ENCODE results near the gene OR6C74. TPM values are rescaled to one million over a fixed set of nuclear protein-coding genes. Genes with fewer than 3 reads are reported as not detected.

Gene OR6C74
- not detected in 2 replicates for total RNA-seq
- polyA plus RNA-seq = not detected in 2 replicates
- not detected in 2 replicates for polyA plus RNA-seq (2011; cell fraction: cytosol; rRNA removed)
- not detected in 2 replicates for polyA plus RNA-seq (2011; cell fraction: nucleus; rRNA removed)
- not detected in 2 replicates for polyA plus RNA-seq (2012)
- not detected in 2 replicates for polyA minus RNA-seq
- polyA minus RNA-seq (2011; cell fraction: cytosol; rRNA and poly(A)+ RNA removed) = not detected
- polyA minus RNA-seq (2011; cell fraction: nucleus; rRNA and poly(A)+ RNA removed) = not detected in 2 replicates
- not detected for Bru-seq, nascent RNA
- not detected for BruChase-seq, experiment 1, labeled RNA remaining after a 6-hour chase
- BruChase-seq, experiment 2, labeled RNA remaining after a 2-hour chase = not detected
- long read RNA-seq = 0 reads

DNA sequence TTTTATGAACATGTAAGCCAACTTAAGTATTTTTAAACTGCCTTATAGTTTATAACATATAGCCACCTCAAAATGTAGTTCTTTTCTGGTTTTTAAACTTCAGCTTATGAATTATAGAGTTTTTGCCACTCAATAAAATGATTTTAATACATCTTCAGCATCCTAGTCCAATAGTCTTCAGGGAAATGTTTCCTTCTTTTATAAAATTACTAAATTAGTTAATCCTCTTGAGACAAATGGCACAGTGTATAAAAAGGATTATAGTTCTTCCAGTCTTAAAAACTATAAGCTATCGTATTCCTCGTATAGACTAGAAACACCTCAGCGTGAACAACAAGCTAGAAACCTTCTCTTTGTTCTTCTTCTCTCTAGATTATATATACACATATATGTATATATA lies at the start of gene OR6C74:
TSS of gene OR6C74 (plus strand) at position 301 of the 400 bp plus-strand sequence. CDS start 2,679 bp downstream, outside the sequence.
- H3K4me1 ChIP-seq (ENCODE audit: control insufficient read depth, extremely low read depth, insufficient read depth, low read length) = no peaks in the 10 kb centered on the region
- no peaks in the 10 kb centered on the region for H3K9me3 ChIP-seq (replicated peaks; ENCODE audit: control insufficient read depth, insufficient read depth, low read length)
- H4K20me1 ChIP-seq (replicated peaks; ENCODE audit: control insufficient read depth, extremely low read depth, insufficient read depth, low read length) = no peaks in the 10 kb centered on the region
- CTCF ChIA-PET = no interaction called here
- intact Hi-C loops (cut with micrococcal nuclease) = no loop called here
- no peak within 1 kb of the TSS for H3K4me2 ChIP-seq (ENCODE audit: insufficient read depth, low read length)
- no peak within 1 kb of the TSS for H3K27ac ChIP-seq (ENCODE audit: insufficient read depth, low read depth, low read length)
- no peak within 1 kb of the TSS for H3K9ac ChIP-seq (replicated peaks; ENCODE audit: extremely low read depth, insufficient read depth, low read length)
- no peak for FAIRE-seq
- no peaks in the 10 kb centered on the region for H3K79me2 ChIP-seq (ENCODE audit: control insufficient read depth, insufficient read depth, low read length)
- TF ChIP-seq, protein P1, sequence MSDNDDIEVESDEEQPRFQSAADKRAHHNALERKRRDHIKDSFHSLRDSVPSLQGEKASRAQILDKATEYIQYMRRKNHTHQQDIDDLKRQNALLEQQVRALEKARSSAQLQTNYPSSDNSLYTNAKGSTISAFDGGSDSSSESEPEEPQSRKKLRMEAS (IDR thresholded peaks at IDR 0.05; ENCODE audit: insufficient read depth, insufficient read length) = no peak
- no peak for TF ChIP-seq POLR2A (IDR thresholded peaks at IDR 0.05; ENCODE audit: low read depth, low read length)
- TF ChIP-seq JUN (IDR thresholded peaks at IDR 0.05; ENCODE audit: borderline replicate concordance, insufficient read depth, insufficient read length, low read depth) = no peak
- no peak for TF ChIP-seq FOS (IDR thresholded peaks at IDR 0.05; ENCODE audit: borderline replicate concordance, insufficient read depth, low read length)
- TF ChIP-seq, protein P2, sequence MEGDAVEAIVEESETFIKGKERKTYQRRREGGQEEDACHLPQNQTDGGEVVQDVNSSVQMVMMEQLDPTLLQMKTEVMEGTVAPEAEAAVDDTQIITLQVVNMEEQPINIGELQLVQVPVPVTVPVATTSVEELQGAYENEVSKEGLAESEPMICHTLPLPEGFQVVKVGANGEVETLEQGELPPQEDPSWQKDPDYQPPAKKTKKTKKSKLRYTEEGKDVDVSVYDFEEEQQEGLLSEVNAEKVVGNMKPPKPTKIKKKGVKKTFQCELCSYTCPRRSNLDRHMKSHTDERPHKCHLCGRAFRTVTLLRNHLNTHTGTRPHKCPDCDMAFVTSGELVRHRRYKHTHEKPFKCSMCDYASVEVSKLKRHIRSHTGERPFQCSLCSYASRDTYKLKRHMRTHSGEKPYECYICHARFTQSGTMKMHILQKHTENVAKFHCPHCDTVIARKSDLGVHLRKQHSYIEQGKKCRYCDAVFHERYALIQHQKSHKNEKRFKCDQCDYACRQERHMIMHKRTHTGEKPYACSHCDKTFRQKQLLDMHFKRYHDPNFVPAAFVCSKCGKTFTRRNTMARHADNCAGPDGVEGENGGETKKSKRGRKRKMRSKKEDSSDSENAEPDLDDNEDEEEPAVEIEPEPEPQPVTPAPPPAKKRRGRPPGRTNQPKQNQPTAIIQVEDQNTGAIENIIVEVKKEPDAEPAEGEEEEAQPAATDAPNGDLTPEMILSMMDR (IDR thresholded peaks at IDR 0.05; ENCODE audit: extremely low read depth in 1 of 2, insufficient read depth in 1 of 2, low read depth in 1 of 2, low read length in 2 of 2) = no peak
- no peak for TF ChIP-seq POLR2AphosphoS5 (IDR thresholded peaks at IDR 0.05; ENCODE audit: insufficient read depth, low read depth, low read length)
- no peak for TF ChIP-seq MYC (IDR thresholded peaks at IDR 0.05; ENCODE audit: low read depth, low read length)
- no peak for TF ChIP-seq EZH2 (IDR thresholded peaks at IDR 0.05; ENCODE audit: borderline replicate concordance, low read depth, low read length, severe bottlenecking)
- TF ChIP-seq GATA2 (IDR thresholded peaks at IDR 0.05; ENCODE audit: insufficient read depth, insufficient read length, low read depth, low read length) = no peak
- dilution Hi-C loops (cut with MboI; ENCODE audit: extremely low pct_ligation_motif_present, low sequenced_read_pairs) = no loop called here
- POLR2A ChIA-PET = no interaction called here
- BruUV-seq (replicated peaks) = no TSS peak
- no peaks in the 10 kb centered on the region for H3K27me3 ChIP-seq (ENCODE audit: control insufficient read depth in 2 of 2, insufficient read depth in 2 of 2, low read length in 2 of 2)
- no peaks in the 10 kb centered on the region for H3K9me1 ChIP-seq (replicated peaks; ENCODE audit: control insufficient read depth, extremely low read depth, insufficient read depth, low read length)
- H3K4me3 ChIP-seq (replicated peaks in 1 of 3; ENCODE audit: insufficient read depth in 1 of 3, low read depth in 1 of 3, low read length in 3 of 3) = no peak within 1 kb of the TSS
- no peak for DNase-seq (ENCODE audit: low read depth, low spot score)
- no peak within 1 kb of the TSS for H2AFZ ChIP-seq (ENCODE audit: low read depth, low read length)
- no peaks in the 10 kb centered on the region for H3K36me3 ChIP-seq (ENCODE audit: control insufficient read depth in 2 of 2, extremely low read depth in 1 of 2, insufficient read depth in 2 of 2, low read length in 2 of 2)
